Bone marrow (tissue), 2 donors: ENCODE measurements around the gene KRTAP4-3.
"Not testable (repeated sequence)": the region's sequence is repeated elsewhere in the genome, so short reads cannot be mapped to it uniquely, and the experiment has no call there.

Source experiments
- DNase-seq, 2 donors: peaks; one replicate each; lab custom pipeline; 2025; lab: John Stamatoyannopoulos, UW

The KRTAP4-3 gene

DNA sequence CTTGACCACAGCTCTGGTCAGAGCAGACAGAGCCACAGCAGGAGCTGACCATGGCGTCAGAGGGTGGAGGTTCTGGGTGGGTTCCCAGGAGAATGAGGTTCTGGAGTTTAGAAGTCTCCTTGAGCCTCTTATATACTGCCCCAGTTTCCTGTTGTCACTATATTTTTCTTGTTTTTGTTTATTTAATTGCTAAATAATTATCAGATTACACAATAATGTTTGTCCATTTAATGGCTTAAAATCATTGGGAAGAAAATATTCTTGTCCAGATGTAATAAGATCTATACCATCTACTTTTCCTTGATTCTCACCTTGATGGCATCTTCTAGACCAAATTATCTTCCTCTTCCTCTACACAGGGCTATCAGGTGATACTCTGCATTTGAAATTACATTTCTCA lies at the start of gene KRTAP4-3:
Gene KRTAP4-3 (minus strand): TSS at position 101 of the 400 bp plus-strand sequence. CDS start 49 bp downstream, at position 52.
- no peak for DNase-seq

DNA sequence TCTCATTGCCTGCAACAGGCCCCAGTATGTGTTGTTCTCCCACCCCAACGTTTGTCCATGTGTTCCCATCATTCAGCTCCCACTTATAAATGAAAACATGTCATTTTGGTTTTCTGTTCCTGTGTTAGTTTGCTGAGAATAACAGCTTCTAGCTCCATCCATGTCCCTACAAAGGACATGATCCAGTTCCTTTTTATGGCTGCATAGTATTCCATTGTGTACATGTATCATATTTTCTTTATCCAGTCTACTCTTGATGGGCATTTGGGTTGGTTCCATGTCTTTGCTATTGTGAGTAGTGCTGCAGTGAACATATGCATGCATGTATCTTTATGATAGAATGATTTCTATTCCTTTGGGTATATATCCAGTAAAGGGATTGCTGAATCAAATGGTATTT lies 47.7 kb upstream of the KRTAP4-3 start:
- DNase-seq, result no peak

DNA sequence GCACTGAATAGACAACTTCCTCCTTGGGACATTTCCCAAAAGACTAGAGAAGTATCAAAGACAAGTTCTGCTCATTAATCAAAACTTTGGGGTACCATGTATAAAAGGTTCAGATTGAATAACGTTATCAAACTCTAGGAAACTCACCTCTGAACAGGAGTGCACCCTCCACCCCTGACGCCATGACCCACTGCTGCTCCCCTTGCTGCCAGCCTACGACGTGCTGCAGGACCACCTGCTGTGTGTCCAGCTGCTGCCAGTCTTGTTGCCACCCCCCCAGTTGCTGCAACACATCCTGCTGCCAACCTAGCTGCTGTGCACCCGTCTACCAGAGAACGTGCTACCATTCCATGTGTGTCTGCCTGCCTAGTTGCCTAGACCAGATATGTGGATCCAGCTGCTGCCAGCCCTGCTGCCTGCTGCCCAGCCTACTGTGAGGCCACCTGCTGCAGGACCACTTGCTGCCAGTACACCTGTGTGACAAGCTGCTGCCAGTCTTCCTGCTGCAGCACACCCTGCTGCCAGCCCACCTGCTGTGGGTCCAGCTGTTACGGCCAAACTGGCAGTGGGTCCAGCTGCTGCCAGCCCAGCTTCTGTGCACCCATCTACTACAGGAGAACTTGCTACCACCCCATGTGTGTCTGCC lies 44.6 kb upstream of the KRTAP4-3 start:
- no peak for DNase-seq

DNA sequence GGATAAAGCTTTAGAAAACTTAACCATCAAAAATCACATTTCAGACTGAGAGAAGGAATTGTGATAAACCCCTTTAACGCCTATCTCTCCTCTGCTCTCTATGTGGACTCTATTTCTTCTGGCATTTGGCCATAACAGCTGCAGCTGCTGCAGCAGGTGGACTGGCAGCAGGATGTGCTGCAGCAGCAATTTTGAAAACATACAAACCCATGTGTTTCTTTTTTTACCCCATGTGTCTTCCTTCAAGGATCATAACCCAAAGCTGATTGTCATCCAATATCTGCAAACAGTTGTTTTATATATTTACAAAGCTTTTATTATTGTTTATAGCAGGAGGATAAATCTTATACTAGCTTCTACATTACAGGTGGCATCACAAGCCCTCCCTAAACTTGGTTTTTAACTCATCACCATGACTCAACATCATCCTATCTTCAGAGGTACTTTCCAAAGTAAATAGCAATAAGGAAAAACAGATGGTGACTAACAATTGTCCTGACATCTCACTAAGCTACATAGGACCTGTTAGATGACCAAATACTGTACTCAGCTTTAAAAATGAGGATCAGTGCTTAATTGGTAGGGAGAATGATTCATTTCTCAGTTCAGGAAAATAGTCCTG lies 43.9 kb upstream of the KRTAP4-3 start:
- DNase-seq, result no peak

DNA sequence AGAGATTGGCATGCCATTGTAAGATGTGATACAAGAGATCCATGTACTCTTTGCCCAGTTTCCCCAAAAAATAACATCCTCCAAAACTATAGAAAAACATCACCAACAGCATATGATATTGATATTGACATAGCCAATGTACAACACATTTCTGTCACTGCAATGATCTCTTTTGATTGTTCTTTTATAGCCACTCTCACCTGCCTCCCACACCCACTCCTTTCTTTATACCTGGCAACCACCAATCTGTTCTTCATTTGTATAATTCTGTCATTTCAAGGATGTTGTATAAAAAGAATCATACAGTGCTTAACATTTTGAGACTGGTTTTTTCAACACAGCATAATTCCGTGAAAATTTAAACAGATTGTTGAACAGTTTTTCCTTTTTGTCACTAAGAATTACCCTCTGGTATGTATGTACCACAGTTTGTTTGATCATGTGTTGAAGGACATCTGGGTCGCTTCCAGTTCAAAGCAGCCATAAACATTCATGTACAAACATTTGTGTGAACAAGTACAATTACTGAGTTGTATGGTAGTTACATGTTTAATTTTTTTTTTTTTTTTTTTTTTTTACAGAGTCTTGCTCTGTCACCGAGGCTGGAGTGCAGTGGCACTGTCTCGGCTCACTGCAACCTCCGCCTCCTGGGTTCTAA lies 31.5 kb upstream of the KRTAP4-3 start:
- DNase-seq, result no peak

DNA sequence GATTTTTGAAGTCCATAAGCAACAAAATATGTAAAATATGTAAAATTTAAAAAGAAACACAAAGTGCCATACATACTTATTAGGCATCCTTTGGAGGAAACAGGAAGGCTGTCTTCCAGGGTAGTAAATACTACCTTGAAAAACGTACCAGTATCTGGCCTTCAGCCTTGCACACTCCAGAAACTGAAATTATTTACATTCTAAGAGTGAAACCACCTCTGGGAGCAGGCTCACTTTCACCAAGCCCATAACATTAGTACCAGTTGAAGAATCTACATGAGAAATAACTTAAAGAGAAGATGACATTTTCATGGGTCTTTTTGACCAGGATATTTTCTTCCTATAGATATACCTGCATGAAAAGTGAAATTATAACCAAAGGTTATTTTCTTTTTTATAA lies 28.0 kb upstream of the KRTAP4-3 start:
- no peak for DNase-seq

DNA sequence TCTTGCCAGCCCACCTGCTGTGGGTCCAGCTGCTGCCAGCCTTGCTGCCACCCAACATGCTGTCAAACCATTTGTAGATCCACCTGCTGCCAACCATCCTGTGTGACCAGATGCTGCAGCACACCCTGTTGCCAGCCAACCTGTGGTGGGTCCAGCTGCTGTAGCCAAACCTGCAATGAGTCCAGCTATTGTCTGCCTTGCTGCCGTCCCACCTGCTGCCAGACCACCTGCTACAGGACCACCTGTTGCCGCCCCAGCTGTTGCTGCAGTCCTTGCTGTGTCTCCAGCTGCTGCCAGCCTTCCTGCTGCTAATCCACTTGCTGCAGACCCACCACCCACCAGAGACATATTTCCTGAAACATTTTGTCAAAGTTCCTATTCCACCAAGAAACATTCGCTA lies 22.3 kb upstream of the KRTAP4-3 start:
- DNase-seq, result no peak

DNA sequence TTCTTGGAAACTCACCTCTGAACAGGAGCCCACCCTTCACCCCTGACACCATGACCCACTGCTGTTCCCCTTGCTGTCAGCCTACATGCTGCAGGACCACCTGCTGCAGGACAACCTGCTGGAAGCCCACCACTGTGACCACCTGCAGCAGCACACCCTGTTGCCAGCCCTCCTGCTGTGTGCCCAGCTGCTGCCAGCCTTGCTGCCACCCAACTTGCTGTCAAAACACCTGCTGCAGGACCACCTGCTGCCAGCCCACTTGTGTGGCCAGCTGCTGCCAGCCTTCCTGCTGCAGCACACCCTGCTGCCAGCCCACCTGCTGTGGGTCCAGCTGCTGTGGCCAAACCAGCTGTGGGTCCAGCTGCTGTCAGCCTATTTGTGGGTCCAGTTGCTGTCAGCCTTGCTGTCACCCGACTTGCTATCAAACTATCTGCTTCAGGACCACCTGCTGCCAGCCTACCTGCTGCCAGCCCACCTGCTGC lies 21.9 kb upstream of the KRTAP4-3 start, which contains the start of gene KRTAP9-1:
Gene KRTAP9-1 (plus strand): TSS at position 51 of the 482 bp plus-strand sequence. CDS start 0 bp downstream, at position 51.
- DNase-seq, result not testable (repeated sequence)

DNA sequence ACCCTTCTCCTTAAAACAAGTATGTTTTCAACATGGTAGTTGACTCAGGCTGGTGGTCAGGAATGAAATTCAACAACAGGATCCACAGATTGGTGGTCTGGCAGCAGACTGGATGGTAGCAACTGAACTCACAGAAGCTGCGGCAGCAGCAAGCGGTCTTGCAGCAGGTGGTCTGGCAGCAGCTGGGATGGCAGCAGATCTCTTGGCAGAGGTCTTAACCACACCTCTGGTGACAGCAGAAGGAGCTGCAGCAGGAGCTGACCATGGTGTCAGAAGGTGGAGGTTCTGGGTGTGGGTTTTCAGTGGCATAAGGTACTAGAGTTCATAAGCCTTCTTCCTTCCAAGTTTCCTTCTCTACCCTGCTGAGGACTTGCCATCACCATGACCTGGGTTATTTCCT lies 18.9 kb upstream of the KRTAP4-3 start:
- no peak for DNase-seq

DNA sequence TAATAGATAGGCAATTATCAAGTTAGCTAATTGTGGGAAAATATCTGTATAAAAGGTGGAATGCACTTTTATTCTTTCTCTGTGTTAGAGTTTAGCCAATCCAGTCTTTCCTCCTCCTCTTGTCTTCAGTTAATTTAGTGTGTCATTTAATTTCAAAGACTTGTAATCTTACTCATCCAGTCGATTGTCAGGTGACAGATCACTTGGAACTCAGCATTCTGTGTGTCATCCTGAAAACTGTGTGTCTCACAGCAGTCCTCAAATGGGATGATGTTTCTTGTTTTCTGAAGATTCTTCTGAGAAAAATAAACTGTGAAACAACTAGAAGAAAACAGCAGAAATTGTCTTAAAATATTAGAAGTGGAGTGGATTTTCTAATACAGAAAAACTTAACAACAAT lies 17.0 kb upstream of the KRTAP4-3 start:
- DNase-seq, result no peak

DNA sequence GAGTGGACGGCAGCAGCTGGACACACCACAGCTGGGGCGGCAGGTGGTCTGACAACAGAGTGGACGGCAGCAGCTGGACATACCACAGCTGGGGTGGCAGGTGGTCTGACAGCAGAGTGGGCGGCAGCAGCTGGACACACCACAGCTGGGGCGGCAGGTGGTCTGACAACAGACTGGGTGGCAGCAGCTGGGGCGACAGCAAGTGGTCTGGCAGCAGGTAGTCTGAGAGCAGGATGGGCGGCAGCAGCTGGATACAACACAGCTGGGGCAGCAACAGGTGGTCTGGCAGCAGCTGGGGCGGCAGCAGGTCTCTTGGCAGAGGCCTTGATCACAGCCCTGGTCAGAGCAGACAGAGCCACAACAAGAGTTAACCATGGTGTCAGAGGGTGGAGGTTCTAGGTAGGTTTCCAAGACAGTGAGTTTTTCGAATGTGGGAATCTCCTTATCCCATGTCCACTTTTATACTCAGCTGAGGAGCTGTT lies 16.5 kb upstream of the KRTAP4-3 start, which contains the start of gene KRTAP4-1:
Gene KRTAP4-1 (minus strand): TSS at position 432 of the 482 bp plus-strand sequence. CDS start 57 bp downstream, at position 375.
- DNase-seq, result no peak

DNA sequence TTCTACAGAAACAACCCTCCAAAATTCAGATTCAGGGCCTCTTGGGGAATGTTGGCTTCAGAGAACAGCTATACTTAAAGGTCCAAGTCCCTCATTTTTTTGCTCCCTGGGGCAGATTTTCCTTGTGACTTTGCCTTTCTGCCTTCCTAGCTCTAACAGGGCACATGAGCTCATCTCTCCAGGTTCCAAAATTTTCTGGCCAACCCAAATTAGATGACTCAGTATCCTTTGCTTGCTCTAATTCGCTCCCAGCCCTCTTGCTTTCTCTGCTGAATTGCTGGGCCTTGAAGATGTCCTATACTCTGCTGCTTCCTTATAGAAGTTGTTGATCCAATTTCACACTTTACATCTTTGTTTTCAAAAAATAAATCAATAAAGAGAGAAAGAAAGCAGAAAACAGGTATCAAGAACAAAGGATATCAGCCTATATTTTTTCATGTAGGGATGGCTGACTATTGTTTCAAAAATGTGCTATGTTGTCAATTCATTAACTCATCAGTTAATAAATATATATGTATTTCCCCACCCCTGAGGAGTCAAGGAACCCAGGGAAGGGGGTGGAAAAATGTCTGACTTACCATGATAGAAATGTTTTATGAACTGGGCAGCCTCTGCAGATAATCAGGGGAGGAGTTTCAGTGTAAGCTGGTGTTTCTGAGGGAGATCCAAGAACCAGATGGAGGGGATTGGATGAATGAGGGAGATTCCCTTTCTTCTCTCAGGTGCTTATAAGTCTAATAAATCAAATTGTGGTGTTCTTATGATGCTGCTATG lies 11.0 kb upstream of the KRTAP4-3 start:
- DNase-seq, result no peak

DNA sequence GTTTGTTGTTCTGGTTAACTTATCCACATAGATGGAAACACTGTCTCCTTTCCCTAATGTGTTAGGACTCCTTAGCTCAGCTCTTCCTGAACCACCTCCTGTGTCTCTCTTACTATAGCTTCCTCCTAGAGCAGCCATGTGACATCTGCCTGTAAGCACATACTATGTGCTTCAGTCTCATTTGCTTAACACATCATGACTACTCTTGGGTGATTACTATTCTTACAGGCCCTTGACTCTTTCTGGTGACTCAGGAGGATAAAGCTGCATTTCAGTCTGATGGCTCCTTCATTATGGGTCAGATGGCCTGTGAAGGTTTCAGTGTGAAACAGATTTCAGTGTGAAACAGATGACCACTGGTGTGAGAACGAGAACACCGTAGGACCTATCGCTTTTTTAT lies 10.3 kb upstream of the KRTAP4-3 start:
- DNase-seq, result no peak

DNA sequence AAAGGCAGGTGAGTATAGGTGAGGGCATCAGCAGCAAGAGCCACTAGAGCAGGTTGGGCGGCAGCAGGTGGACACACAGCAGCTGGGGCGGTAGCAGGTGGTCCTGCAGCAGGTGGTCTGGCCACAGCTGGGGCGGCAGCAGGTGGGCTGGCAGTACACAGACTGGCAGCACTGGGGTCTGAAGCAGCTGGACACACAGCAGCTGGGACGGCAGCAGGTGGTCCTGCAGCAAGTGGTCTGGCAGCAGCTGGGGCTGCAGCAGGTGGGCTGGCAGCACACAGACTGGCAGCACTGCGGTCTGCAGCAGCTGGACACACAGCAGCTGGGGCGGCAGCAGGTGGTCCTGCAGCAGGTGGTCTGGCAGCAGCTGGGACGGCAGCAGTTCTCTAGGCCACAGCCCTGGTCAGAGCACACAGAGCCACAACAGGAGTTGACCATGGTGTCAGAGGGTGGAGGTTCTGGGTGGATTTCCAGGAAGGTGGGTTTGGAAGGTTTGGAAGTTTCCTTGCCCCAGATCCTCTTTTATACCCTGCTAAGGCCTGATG lies 9.8 kb upstream of the KRTAP4-3 start, which contains the start of gene KRTAP4-2:
Gene KRTAP4-2 (minus strand): TSS at position 495 of the 545 bp plus-strand sequence. CDS start 57 bp downstream, at position 438.
- no peak for DNase-seq

DNA sequence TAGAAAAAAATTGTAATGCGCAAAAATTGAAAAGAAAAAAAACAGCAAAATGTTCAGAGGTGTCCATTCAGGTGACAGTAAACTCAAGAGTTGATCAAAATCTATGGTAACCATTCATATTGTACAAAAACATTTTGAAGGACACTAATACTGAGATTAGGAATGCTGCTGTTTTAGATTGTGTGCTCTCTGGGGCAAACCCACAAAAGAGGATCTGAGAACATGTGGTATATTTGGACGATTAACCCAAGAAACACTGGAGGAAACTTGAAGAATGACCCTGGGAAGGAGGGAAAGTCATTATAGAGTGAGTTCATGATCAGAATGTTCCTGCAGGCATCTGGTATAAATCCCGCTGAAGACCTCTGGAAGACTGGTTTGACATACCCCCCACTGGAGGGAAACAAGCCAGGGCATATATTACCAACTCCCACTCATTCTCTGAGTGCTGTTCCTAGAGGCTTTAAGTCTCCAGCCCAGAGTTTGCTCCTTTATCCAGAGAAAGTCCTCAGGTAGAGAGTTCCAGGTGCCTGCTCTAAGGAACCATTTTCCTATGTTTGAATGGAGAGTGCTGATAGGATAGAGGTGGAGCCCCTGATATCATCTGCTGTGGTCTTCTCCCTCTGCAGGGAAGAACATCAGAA lies 8.8 kb upstream of the KRTAP4-3 start:
- no peak for DNase-seq

DNA sequence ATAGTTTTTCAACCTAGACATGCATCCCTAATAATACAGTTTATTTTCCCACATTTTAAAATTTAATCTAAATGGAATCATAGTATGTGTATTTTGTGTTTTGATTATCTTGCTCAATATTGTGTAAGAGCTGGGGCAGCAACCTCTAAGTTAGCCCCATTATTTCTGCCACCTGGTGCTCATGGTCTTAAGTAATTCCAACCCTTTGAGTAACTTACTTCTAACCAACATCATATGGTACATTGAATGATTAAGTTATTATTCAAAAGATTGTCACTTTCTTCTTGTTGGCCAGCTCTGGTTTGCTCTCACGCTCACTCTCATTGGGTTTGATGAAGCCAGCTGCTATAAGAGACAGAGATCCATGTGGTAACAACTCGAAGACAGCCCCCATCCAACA lies 3.9 kb upstream of the KRTAP4-3 start:
- DNase-seq, result no peak

DNA sequence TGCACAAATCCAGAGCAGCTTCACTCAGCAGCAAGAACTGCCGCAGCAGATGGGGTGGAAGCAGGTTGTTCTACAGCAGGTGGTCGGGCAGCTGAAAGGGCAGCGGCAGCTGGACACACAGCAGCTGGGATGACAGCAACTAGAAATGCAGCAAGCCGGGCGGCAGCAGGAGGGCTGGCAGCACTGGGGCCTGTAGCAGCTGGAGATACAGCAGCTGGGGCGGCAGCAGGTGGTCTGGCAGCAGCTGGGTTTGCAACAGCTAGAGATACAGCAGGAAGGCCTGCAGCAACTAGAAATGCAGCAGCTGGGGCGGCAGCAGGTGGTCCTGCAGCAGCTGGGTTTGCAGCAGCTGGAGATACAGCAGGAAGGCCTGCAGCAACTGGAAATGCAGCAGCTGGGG lies 460 bp downstream of the KRTAP4-3 start:
- no peak for DNase-seq

DNA sequence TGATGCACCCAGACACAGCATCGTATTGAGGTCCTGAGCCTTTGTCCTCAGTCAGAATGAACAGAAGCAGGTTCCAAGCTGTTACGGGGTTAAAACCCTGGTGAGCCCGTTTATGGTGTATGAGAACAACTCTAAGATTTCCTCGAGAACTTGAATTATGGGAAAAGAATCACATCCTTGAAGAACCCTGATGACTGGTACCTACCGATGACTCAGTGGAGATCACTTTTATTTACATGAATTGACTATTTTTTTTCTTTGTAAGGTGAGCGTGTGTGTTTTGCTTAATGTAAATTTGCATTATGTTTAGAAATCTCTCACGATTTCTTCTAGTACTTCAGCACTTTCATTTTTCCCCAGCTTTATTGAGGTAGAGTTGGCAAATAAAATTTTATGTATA lies 4.2 kb downstream of the KRTAP4-3 start:
- no peak for DNase-seq

DNA sequence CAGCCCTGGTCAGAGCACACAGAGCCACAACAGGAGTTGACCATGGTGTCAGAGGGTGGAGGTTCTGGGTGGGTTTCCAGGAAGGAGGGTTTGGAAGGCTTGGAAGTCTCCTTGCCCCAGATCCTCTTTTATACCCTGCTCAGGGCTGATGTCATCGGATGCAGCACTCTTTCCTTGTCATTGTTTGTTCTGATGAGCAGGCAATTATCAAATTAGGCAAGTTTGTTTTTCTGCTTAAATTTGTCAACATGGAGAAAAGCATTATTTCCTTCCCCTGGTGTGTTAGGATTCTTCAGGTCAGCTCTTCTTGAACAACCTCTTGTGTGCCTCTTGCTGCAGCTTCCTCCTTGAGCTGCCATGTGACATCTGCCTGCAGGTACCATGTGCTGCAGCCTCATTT lies 7.4 kb downstream of the KRTAP4-3 start, which contains the start of gene KRTAP4-4:
Gene KRTAP4-4 (minus strand): TSS at position 101 of the 400 bp plus-strand sequence. CDS start 57 bp downstream, at position 44.
- DNase-seq, result no peak

DNA sequence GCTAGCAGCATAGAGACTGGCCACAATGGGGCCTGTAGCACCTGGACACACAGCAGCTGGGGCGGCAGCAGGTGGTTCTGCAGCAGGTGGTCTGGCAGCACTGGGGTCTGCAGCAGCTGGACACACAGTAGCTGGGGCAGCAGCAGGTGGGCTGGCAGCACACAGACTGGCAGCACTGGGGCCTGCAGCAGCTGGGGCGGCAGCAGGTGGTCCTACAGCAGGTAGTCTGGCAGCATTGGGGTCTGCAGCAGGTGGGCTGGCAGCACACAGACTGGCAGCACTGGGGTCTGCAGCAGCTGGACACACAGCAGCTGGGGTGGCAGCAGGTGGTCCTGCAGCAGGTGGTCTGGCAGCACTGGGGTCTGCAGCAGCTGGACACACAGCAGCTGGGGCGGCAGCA lies 7.8 kb downstream of the KRTAP4-3 start:
- DNase-seq, result not testable (repeated sequence)

DNA sequence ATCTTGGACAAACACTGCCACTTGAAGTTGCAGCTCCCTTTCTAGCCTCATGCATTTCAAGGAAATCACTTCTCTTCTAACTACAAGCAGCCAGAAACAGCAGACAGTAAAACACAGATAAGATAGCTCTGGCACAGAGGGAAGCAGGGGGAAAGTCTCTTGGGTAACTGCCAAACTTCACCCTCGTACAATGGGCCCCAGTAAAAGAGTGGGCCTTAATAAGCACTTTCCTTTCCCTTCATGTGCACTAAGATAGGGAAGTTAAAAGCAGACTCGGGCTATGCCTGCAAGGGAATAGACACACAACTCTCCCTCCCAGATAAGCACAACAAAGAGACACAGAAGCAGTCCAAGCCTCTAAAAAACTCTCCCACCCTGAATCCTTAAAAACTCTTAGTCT lies 14.2 kb downstream of the KRTAP4-3 start:
- no peak for DNase-seq
